Renal cortical epithelial cell (primary cell): ENCODE measurements around the gene NAALADL2. TPM values are rescaled to one million over a fixed set of nuclear protein-coding genes. Genes with fewer than 3 reads are reported as not detected.
"Not testable (repeated sequence)": the region's sequence is repeated elsewhere in the genome, so short reads cannot be mapped to it uniquely, and the experiment has no call there.

Experiments
- DNase-seq: peaks from one replicate; pipeline ENCODE4 v3.0.0-alpha.2; 2011; ENCODE audit warnings: low read depth
- total RNA-seq: library from RNA; depleted of rRNA; stranded (reverse); fragments of >200 nt; gene quantifications from 2 replicates; pipeline ENCODE4 v1.2.3, GENCODE V29; 2014

The NAALADL2 gene
- total RNA-seq, 1 donor from 2014 or later, result 6.0 TPM

- DNase-seq, result peak; percentile 73
Observed at GRCh38 chr3:175070946-175071345, 211.8 kb downstream of the NAALADL2 start.

GRCh38 chr3:175073219-175073905 is 214.2 kb downstream of the NAALADL2 start:
- DNase-seq, result no peak

- DNase-seq, result peak; percentile 70
Observed at GRCh38 chr3:175075269-175075668, 216.1 kb downstream of the NAALADL2 start.

GRCh38 chr3:175077216-175077615 is 218.1 kb downstream of the NAALADL2 start:
- DNase-seq, result no peak

GRCh38 chr3:175082631-175083030 is 223.5 kb downstream of the NAALADL2 start:
- no peak for DNase-seq

- DNase-seq, result not testable (repeated sequence)
Observed at GRCh38 chr3:175087128-175087527, 228.0 kb downstream of the NAALADL2 start.

- no peak for DNase-seq
Observed at GRCh38 chr3:175088766-175089380, 229.7 kb downstream of the NAALADL2 start.

- peak; percentile 80 for DNase-seq
Observed at GRCh38 chr3:175091426-175092114, 232.4 kb downstream of the NAALADL2 start.

- no peak for DNase-seq
Observed at GRCh38 chr3:175093748-175094147, 234.6 kb downstream of the NAALADL2 start.

GRCh38 chr3:175094344-175094743 is 235.2 kb downstream of the NAALADL2 start:
- no peak for DNase-seq

GRCh38 chr3:175098644-175099043 is 239.5 kb downstream of the NAALADL2 start:
- DNase-seq, result no peak

- no peak for DNase-seq
Observed at GRCh38 chr3:175102161-175102560, 243.0 kb downstream of the NAALADL2 start.

GRCh38 chr3:175103298-175103697 is 244.2 kb downstream of the NAALADL2 start:
- no peak for DNase-seq

GRCh38 chr3:175105066-175105465 is 245.9 kb downstream of the NAALADL2 start:
- peak; percentile 23 for DNase-seq

- DNase-seq, result no peak
Observed at GRCh38 chr3:175107231-175107630, 248.1 kb downstream of the NAALADL2 start.

- DNase-seq, result no peak
Observed at GRCh38 chr3:175107995-175108394, 248.9 kb downstream of the NAALADL2 start.

- no peak for DNase-seq
Observed at GRCh38 chr3:175108613-175109151, 249.5 kb downstream of the NAALADL2 start.

- peak; percentile 47 for DNase-seq
Observed at GRCh38 chr3:175111036-175111435, 251.9 kb downstream of the NAALADL2 start.

GRCh38 chr3:175118382-175118941 is 259.3 kb downstream of the NAALADL2 start:
- no peak for DNase-seq

GRCh38 chr3:175121225-175121624 is 262.1 kb downstream of the NAALADL2 start:
- peak; percentile 3 for DNase-seq

GRCh38 chr3:175127075-175127662 is 268.0 kb downstream of the NAALADL2 start:
- DNase-seq, result no peak

- peak; percentile 40 for DNase-seq
Observed at GRCh38 chr3:175129126-175129525, 270.0 kb downstream of the NAALADL2 start.
